Measurements from ENCODE around the gene FAM8A1. TPM values are rescaled to one million over a fixed set of nuclear protein-coding genes. Genes with fewer than 3 reads are reported as not detected.

Gene FAM8A1
- total and polyA plus RNA-seq, 7 donors = 10.2 to 47.2 (median 17.4) TPM

DNA sequence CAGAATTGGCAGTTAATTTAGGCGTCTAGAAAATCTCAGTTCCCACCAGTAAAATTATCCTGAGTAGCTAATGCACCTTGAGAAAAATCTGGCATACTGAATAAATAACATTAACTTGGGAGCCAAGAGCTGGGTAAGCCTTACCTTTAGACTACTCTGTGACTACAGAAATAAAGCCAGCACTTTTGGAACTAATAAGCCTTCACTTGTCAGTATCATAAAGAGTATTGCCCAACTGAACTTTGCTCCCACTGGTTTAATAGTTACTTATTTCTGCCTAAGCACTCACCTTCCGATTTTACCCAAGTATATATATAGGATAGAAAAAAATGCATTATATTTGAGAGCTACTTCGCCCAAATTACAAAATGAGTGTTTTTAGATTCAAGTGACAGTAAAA lies 10.7 kb downstream of the FAM8A1 start:
- no peaks in the 10 kb centered on the region for H3K4me1 ChIP-seq
- ATAC-seq = no peak
- intact Hi-C loops (cut with DNase I) = no loop called here
- 77 to 86% (median 78%) methylated on average over 3 of the region's 3 CpGs for WGBS, 3 donors
- H3K4me3 ChIP-seq = no peak overlapping the region
- H3K36me3 ChIP-seq (ENCODE audit: insufficient read depth in 1 of 2, low read depth in 1 of 2) = peaks cover 0 to 72% of the 10 kb centered on the region in 2 donors
- H3K27ac ChIP-seq = no peak overlapping the region
- TF ChIP-seq, protein P1, sequence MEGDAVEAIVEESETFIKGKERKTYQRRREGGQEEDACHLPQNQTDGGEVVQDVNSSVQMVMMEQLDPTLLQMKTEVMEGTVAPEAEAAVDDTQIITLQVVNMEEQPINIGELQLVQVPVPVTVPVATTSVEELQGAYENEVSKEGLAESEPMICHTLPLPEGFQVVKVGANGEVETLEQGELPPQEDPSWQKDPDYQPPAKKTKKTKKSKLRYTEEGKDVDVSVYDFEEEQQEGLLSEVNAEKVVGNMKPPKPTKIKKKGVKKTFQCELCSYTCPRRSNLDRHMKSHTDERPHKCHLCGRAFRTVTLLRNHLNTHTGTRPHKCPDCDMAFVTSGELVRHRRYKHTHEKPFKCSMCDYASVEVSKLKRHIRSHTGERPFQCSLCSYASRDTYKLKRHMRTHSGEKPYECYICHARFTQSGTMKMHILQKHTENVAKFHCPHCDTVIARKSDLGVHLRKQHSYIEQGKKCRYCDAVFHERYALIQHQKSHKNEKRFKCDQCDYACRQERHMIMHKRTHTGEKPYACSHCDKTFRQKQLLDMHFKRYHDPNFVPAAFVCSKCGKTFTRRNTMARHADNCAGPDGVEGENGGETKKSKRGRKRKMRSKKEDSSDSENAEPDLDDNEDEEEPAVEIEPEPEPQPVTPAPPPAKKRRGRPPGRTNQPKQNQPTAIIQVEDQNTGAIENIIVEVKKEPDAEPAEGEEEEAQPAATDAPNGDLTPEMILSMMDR (IDR thresholded peaks at IDR 0.05) = no peak
- no peaks in the 10 kb centered on the region for H3K9me3 ChIP-seq
- H3K27me3 ChIP-seq (ENCODE audit: insufficient read depth in 3 of 3, low read length in 2 of 3) = no peaks in the 10 kb centered on the region
- DNase-seq = no peak

DNA sequence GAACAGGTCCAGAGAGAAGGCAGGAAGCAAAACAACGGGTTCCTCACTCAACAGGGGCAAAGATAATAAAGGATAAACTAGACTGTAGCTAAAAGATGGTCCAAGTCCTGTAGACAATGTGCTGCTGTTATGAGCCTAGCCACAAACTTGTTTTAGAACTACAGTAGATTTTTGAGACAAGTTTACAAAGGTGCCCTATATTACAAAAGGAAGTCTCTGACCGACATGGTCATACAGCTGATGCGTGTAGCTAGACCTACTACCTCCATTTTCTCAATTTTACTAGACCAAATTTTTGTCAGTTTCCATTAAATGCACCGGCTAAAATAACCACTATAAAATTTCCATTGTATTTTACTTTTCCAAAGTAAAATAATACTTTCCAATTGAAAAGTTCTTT lies 11.9 kb downstream of the FAM8A1 start:
- Histone ChIP-seq H3K27me3 (ENCODE audit: insufficient read depth in 3 of 3, low read length in 2 of 3) (no peaks in the 10 kb centered on the region), H3K27ac (no peak overlapping the region)
- 80 to 87% (median 83%) methylated on average over 4 of the region's 4 CpGs for WGBS, 3 donors

DNA sequence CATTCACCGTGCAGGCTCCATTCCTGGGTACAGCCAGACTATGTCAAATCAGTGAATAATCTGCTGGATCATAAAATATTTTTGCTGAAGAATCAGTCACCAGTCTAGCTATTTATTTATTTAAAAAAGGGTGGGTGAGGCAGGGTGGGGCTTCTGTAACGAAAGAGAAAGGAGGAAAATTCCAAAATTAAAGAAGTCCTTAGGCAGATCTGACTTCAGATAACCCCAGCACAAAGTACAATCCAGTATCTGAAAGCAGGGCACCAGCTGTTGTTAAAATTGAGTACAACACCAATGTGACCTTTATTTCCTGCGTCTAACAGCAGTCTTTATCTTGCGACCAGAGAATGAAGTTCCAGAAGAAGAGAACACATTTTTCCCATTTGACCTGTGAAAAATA lies 15.7 kb downstream of the FAM8A1 start:
- H3K9me3 ChIP-seq = no peaks in the 10 kb centered on the region
- WGBS, 3 donors = 79 to 86% (median 81%) methylated on average over 4 of the region's 4 CpGs
- no peaks in the 10 kb centered on the region for H3K4me1 ChIP-seq
- no peak for DNase-seq
- H3K36me3 ChIP-seq (ENCODE audit: insufficient read depth in 1 of 2, low read depth in 1 of 2) = peaks cover 2 to 59% of the 10 kb centered on the region in 2 donors
- H3K27me3 ChIP-seq (ENCODE audit: insufficient read depth in 3 of 3, low read length in 2 of 3) = no peaks in the 10 kb centered on the region
- TF ChIP-seq, protein P1 (IDR thresholded peaks at IDR 0.05) = no peak
- no peak overlapping the region for H3K4me3 ChIP-seq
- no peak overlapping the region for H3K27ac ChIP-seq
- intact Hi-C loops (cut with DNase I) = no loop called here
- no peak for ATAC-seq

More for the DNA sequence above, 11.9 kb downstream of the FAM8A1 start:
- Histone ChIP-seq H3K9me3 (no peaks in the 10 kb centered on the region), H3K4me3 (no peak overlapping the region), H3K36me3 (ENCODE audit: insufficient read depth in 1 of 2, low read depth in 1 of 2) (peaks cover 2 to 72% of the 10 kb centered on the region in 2 donors), H3K4me1 (no peaks in the 10 kb centered on the region)
- DNase-seq (no peak), ATAC-seq (no peak)
- intact Hi-C loops (cut with DNase I) = no loop called here
- TF ChIP-seq, protein P1 (IDR thresholded peaks at IDR 0.05) = no peak

DNA sequence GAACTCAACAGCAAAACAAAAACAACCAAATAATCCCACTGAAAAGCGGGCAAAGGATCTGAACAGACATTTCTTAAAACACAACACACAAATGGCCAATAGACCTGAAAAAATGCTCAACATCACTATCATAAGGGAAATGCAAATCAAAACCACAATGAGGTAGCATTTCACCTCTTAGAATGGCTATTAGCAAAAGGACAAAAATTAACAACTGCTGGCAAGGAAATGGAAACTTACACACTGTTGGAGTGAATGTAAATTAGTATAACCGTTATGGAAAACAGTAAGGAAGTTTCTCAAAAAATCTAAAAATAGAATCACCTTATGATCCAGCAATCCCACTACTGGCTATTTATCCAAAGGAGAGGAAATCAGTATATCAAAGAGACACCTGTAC lies 20.9 kb downstream of the FAM8A1 start:
- no peaks in the 10 kb centered on the region for H3K4me1 ChIP-seq
- no peak overlapping the region for H3K4me3 ChIP-seq
- no peak overlapping the region for H3K27ac ChIP-seq
- 67 to 73% (median 69%) methylated on average over 2 of the region's 2 CpGs for WGBS, 3 donors
- no peaks in the 10 kb centered on the region for H3K27me3 ChIP-seq (ENCODE audit: insufficient read depth in 3 of 3, low read length in 2 of 3)
- no peaks in the 10 kb centered on the region for H3K9me3 ChIP-seq
- no peak for DNase-seq
- ATAC-seq = no peak
- intact Hi-C loops (cut with DNase I) = loop anchor here in 1 of 2 donors (5.0 kb wide), 1 partner anchor 41 kb away; no protein-coding TSS in a partner anchor
- peaks cover 6 to 83% of the 10 kb centered on the region in 2 donors for H3K36me3 ChIP-seq (ENCODE audit: insufficient read depth in 1 of 2, low read depth in 1 of 2)
- TF ChIP-seq, protein P1 (IDR thresholded peaks at IDR 0.05) = no peak

DNA sequence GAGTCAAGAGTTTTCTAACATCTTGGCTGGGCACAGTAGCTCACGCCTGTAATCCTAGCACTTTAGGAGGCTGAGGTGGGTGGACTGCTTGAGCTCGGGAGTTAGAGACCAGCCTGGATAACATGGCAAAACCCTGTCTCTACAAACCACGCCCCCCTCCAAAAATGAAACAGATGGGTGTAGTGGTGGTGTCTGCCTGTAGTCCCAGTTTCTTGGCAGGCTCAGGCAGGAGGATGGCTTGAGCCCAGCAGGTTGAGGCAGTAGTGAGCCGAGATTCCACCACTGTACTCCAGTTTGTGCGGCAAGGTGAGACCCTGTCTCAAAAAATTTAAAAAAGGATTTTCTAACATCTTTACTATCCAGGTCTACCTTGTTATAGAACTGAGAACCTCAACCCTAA lies 22.0 kb downstream of the FAM8A1 start:
- no peak for DNase-seq
- Histone ChIP-seq H3K27ac (no peak overlapping the region), H3K9me3 (no peaks in the 10 kb centered on the region), H3K36me3 (ENCODE audit: insufficient read depth in 1 of 2, low read depth in 1 of 2) (peaks cover 4 to 83% of the 10 kb centered on the region in 2 donors), H3K4me3 (no peak overlapping the region), H3K27me3 (ENCODE audit: insufficient read depth in 3 of 3, low read length in 2 of 3) (no peaks in the 10 kb centered on the region), H3K4me1 (no peaks in the 10 kb centered on the region)
- intact Hi-C loops (cut with DNase I) = loop anchor here in 1 of 2 donors (5.0 kb wide), 1 partner anchor 40 kb away; no protein-coding TSS in a partner anchor
- TF ChIP-seq, protein P1 (IDR thresholded peaks at IDR 0.05) = no peak
- peak in 1 of 4 donors; percentile 32 for ATAC-seq
- WGBS, 3 donors = 82 to 92% (median 86%) methylated on average over 5 of the region's 5 CpGs

Measured in psoas muscle (tissue), 8 donors.